Lung microvascular endothelial cell (primary cell): Measurements from ENCODE around the gene RNU6-9. TPM values are rescaled to one million over a fixed set of nuclear protein-coding genes. Genes with fewer than 3 reads are reported as not detected.
A peak's percentile ranks its signal among the peaks of the same experiment; 100 is the strongest.
"Not testable (repeated sequence)": the region's sequence is repeated elsewhere in the genome, so short reads cannot be mapped to it uniquely, and the experiment has no call there.

Experiments
- DNase-seq, 2 donors: peaks; one replicate each; pipeline versions ENCODE4 v3.0.0 to v3.0.0-alpha.2; 2010; ENCODE audit warnings: low read depth in 2 of 2
- total RNA-seq: library from RNA; depleted of rRNA; stranded (reverse); fragments of >200 nt; gene quantifications from 2 replicates; pipeline ENCODE4 v1.2.1, GENCODE V29; 2014

The RNU6-9 gene
- total RNA-seq, 1 donor from 2014 or later, result not detected

DNA sequence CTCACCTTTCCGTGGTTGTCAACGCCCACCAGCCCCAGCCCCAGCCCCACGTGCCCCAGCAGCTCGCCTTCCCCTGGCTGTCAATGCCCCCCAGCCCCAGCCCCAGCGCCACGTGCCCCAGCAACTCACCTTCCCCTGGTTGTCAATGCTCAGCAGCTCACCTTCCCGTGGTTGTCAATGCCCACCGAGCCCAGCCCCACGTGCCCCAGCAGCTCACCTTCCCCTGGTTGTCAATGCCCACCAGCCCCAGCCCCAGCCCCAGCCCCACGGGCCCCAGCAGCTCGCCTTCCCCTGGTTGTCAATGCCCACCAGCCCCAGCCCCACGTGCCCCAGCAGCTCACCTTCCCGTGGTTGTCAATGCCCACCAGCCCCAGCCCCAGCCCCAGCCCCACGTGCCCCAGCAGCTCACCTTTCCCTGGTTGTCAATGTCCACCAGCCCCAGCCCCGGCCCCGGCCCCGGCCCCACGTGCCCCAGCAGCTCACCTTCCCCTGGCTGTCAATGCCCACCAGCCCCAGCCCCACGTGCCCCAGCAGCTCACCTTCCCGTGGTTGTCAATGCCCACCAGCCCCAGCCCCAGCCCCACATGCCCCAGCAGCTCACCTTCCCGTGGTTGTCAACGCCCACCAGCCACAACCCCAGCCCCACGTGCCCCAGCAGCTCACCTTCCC is 15.2 kb upstream of the RNU6-9 start:
- DNase-seq, result not testable (repeated sequence)

DNA sequence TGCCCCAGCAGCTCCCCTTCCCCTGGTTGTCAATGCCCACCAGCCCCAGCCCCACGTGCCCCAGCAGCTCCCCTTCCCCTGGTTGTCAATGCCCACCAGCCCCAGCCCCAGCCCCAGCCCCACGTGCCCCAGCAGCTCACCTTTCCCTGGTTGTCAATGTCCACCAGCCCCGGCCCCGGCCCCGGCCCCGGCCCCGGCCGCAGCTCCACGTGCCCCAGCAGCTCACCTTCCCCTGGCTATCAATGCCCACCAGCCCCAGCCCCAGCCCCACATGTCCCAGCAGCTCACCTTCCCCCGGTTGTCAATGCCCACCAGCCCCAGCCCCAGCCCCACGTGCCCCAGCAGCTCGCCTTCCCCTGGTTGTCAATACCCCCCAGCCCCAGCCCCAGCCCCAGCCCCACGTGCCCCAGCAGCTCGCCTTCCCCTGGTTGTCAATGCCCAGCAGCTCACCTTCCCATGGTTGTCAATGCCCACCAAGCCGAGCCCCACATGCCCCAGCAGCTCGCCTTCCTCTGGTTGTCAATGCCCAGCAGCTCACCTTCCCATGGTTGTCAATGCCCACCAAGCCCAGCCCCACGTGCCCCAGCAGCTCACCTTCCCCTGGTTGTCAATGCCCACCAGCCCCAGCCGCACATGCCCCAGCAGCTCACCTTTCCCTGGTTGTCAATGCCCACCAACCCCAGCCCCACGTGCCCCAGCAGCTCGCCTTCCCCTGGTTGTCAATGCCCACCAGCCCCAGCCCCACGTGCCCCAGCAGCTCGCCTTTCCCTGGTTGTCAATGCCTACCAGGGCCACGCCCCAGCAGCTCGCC is 14.3 kb upstream of the RNU6-9 start:
- not testable (repeated sequence) for DNase-seq

DNA sequence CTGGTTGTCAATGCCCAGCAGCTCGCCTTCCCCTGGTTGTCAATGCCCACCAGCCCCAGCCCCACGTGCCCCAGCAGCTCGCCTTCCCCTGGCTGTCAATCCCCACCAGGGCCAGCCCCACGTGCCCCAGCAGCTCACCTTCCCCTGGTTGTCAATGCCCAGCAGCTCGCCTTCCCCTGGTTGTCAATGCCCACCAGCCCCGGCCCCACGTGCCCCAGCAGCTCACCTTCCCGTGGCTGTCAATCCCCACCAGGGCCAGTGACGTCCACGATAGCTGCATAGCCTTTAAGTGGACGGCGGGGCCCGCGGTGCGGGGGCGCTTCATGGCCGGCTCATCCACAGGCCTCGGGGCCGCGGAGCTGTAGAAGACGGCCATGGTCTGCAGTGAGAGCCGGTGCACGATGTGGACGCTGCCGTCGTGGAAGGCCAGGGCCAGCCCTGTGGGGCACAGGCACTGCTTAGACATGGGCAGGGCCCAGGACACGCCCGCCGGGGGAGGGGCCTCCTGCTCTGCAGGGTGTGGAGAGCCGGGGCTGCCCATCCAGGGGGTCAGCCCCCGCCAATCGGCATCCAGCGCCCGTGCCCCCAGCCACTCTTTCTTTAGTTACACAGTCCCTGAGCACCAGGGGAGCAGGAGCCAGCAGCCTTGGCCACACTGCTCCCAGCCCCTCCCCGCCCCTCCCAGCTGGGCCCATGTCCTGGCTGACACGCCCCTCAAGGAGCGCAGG is 13.4 kb upstream of the RNU6-9 start:
- DNase-seq, result no peak

DNA sequence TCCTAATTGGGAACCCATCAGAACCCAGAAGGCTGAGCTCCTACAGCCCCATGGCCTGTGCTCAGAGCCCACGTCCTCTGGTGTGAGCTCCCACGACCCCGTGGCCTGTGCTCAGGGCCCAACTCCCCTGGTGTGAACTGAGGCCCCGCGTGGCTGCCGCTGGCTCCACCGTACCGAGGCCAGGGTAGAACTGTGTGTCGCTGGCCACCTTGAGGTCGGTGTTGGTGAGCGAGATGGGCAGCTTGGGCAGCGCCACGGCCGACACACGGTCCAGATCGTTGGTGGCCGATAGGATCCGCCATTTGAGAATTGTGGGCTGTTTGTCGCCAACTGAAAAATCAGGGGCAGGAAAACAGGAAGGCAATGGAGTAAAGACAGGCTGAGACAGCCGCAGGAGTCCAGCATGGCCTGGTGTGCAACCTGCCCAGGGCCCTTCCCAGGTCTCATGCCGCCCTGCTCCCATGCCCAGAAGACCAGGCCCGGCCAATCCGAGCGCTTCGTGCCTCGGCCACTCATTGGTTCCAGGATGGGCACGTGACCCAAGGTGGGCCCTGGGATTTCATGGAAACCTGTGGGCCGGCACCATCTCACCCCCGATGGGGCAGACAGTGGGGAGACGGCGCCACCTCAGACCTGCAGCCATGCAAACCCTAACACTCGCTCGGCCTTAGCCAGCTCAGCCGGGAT is 11.8 kb upstream of the RNU6-9 start:
- DNase-seq, result no peak

DNA sequence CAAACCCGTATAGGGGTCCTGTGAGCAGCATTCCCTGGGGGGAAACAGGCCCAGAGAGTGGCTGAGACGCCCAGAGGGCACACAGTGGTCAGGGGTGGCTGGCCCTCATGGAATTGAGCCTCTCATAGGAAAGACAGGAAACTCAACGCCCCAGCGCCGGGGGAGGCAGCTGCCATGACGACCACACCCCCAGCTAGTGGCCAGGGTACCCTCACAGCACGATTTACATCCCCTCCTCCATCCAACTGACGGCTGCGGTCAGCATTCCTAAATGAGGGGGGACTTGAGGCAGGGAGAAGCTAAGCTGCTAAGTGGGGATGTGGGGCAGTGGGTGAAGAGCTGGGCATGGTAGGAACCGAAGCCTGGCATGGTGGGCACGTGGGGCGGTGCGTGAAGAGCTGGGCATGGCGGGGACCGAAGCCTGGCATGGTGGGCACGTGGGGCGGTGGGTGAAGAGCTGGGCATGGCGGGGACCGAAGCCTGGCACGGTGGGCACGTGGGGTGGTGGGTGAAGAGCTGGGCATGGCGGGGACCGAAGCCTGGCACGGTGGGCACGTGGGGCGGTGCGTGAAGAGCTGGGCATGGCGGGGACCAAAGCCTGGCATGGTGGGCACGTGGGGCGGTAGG is 10.3 kb upstream of the RNU6-9 start:
- DNase-seq, result no peak

DNA sequence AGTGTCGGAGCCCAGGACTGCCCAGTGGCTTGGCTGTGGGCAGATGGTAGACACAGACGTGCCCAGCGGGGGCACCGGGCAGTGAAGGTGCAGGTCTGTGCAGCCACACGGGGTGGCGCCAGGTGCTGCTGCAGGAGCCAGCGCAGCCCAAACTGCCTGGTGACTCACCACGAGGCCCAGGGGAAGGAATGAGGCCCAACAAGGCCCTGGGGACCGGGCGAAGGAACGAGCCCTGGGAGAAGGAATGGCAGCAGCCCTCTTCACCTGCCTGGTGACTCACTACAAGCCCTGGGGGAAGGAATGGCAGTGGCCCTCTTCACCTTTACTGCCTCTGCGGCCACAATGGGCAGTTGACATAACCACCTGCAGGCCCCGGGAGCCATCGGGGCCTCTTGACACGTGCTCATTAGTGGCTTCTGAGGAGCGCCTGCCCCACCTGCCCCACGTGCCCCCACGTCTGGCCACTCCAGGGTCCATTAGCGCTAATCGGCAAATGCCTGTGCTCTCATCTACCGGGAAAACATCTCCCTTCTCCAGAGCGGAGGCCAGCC is 9.5 kb upstream of the RNU6-9 start:
- no peak for DNase-seq

DNA sequence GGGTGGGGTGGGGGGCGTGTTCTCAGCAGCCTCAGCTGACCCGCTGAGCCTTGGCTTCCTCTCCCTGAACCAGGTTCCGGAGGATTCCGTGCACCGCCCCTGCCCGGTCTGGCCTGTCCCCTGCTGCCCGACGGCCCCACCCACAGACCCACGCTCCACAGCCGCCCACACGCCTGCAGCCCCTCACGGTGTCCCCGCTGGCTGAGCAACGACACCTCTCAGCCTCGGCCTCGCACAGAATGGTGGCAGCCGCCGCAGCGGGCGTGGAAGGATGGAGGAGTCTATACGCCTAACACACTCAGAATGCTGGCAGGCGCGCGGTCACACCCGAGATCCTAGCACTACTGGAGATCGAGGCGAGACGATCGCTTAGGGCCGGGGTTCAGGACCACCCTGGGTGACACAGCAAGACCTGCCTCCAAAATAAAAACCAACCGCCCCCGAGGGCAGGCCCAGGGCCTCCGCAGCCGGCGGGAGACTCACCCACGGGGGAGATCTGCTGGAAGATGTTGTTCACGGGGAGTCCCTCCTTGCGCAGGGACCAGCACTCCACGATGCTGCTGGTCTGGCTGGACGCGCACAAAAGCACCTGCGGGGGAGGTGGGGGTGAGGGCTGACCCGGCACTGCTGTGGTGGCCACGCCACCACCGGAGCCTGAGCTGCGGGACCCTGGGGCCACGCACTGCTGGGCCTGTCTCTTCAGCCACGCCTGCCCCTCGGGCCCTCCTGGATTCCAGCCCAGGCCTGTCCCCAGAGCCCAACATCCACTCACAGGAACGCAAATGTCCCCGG is 8.7 kb upstream of the RNU6-9 start:
- DNase-seq, result no peak

DNA sequence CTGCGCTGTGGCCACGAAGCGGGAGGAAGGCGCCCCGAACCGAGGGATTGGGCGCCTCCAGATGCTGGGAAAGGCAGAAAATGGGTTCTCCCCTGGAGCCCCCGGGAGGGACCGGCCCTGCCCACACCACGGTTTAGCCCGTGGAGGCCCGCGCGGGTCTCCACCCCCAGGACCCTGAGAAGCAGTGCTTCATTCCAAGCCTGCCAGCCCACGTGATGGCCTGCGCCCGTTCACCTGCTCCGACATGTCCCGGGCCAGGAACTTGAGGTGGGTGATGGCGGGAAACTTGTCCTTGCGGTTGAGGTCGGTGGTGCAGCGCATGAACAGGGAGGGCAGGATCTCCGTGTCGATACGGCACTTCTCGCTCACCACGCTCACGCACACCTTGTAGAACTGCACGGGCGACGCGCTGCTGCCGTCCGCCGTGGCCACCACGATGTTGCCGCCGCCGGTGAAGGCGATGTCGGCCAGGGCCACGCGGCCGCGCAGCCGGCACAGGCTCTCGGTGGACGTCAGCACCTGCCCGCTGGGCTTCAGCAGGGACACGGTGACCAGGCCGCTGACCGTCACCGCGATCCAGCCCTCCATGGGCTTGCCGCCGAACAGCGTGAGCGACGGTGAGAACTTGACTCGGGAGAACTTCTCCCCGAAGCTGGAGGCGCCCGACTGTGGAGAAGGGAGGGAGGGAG is 7.6 kb upstream of the RNU6-9 start:
- no peak for DNase-seq

DNA sequence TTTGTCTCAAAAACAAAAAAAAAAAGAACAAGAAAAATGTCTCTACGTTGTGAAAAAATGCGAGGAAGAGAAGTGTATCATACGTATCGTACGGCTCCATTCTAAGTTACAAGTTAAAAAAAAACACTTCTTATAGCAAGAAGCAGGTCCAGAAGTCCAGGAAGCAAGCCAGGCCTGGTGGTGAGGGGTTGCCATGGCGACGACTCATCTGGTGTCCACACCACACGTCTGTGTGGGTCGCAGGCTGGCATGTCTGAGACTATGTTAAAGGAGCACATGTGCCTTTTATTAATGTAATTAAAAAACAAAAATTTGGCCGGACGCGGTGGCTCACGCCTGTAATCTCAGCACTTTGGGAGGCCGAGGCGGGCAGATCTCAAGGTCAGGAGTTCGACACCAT is 6.2 kb upstream of the RNU6-9 start:
- DNase-seq, result peak in 1 of 2 donors; percentile 30

DNA sequence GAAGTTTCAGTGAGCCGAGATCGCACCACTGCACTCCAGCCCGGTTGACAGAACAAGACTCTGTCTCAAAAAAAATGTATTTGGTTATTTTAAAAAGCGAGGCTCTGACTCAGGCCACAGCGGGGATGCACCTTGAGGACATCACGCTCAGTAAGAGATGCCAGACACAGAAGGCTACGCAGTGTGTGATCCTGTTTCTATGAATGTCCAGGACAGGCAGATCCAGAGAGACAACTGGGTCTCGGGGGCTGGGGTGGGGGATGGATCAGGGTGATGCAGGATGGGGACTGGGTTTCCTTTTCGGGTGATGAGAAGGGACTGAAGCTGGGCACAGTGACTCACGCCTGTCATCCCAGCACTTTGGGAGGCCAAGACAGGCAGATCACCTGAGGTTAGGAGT is 5.7 kb upstream of the RNU6-9 start:
- DNase-seq, result no peak

DNA sequence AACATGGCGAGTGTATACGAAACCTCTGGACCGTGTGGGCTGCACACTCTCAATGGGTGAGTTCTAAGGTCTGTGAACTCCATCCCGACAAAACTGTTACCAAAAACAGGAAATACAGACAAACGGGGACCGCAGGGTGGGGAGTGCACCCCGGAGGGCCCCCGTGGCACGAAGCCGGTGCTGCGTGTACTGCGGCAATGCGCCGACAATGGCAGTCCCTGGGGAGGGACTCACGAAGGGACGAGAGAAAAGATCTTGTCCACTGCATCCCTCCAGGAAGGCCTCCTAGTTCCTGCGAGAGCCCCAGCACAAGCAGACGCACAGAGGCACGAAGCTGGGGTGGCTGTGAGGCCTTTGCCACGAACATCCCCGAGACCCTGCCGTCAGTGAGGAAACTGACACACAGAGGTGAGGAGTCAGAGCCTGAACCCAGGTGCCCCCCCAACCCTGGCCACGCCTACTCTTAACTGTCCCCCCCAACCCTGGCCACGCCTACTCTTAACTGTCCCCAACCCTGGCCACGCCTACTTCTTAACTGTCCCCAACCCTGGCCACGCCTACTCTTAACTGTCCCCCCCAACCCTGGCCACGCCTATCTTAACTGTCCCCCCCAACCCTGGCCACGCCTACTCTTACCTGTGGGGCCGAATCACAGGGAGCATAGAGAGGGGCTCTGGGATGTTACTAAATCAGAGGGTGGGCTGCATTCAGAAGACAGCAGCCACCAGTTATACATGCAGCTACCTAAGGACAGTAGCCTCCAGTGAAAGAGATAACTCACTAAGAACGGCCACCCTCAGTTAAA is 4.5 kb upstream of the RNU6-9 start:
- DNase-seq, result no peak

DNA sequence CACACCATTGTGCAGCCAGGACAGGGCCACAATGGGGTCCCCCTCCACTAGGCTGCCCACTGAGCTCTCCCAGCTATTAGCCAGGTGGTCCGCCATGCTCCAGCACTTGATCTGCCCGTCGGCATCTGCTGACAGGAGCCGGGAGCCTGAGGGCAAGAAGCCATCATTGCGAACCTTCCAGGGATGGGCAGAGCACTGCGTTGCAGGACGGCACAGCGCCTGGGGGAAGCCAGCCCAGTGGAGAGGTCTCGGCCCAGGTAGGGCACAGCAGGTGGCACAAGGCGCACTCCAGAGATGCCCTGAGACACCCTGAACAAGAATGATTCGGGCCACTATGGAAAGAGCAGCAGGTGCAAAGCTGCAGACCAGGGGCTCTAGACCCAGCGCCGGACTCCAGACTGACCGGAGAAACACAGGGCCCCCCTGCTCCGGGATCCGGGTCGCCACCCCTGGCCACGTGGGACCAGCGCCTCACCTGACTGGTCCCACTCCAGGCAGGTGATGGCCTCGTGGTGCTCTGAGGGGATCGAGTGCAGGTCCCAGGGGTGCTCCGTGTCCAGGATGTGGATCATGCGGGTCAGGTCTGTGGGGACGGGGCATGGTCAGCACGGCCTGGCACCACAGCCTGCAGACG is 3.5 kb upstream of the RNU6-9 start:
- DNase-seq, result no peak

DNA sequence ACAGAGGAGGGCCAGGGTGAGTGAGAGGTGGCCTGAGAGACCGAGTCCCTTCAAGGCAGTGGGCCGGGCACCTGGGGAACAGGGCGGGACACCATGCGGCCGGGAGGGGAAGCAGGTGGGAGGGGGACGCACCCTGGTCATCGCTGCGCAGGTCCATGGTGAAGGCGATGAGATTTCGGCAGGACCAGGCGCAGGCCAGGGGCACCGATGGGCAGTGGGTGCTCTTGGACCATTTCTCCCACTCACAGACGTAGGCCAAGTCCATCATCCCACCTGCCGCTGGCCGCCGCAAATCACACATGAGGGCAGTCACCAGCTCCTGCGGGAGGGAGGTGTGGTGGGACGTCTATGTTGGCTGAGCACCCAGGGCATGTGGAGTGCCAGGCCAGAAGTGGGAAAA is 2.5 kb upstream of the RNU6-9 start:
- no peak for DNase-seq

DNA sequence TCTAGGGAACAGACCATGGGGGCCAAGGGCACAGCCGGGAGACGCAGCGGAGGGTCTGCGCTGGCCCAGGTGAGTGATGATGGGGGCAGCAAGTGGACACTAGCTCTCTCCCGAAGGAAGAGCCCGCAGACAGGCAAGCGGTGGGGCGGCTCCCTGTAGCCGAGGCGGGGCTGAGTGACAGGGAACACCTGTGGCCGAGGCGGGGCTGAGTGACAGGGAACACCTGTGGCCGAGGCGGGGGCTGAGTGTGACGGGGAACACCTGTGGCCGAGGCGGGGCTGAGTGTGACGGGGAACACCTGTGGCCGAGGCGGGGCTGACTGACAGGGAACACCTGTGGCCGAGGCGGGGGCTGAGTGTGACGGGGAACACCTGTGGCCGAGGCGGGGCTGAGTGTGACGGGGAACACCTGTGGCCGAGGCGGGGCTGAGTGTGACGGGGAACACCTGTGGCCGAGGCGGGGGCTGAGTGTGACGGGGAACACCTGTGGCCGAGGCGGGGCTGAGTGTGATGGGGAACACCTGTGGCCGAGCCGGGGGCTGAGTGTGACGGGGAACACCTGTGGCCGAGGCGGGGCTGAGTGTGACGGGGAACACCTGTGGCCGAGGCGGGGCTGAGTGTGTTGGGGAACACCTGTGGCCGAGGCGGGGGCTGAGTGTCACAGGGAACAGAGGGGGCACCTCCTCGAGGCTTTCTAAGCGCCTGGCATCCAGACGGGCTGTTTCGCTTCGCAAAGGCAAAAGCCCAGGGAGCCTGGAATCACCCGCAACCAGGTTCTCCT is 1.7 kb upstream of the RNU6-9 start:
- DNase-seq, result not testable (repeated sequence)

DNA sequence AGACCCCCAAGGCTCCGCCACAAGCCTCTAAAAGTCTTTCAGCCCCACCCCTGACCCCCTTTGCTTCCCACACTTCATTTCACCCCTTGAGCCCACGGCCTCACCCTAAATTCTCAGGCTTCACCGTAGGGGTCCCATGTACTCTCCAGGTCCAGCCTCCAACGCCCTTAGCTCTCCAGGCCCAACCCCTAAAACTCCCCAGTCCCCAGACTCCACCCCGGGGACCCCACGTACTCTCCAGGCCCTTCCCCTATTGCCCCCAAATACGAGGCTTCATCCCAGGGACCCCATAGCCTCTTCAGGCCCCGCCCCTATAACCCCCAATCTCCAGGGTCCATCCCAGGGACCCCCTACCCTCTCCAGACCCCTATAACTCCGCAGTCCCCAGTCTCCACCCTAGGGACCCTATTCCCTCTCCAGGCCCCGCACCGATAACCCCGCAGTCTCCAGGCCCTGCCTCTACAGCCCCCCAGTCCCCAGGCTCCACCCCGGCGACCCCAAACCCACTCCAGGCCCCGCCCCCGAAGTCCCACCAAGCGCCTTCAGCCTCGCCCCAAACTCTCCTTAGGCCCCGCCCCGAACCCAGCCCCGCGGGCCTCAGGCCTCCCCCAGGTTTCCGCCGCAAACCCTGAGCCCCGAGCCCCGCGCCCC is 916 bp upstream of the RNU6-9 start:
- DNase-seq, result no peak

DNA sequence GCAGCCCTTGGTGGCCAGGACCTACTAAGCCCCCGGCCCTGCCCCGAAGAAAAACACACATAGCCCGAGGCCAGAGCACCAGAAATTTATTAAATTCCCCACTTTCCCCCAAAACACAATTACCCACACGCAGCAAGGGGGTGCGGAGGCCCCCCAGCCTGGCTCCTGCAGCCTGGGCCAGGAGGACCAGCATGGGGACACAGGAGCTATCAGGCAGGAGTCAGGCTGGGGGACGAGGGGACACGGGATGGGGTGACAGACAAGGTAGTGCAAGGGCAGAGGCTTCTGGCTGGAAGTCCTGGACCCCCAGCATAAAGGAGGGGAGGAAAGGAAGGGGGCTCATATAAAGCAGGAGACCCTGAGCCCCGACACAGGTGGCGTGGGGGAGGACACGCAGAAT is 3.1 kb downstream of the RNU6-9 start:
- no peak for DNase-seq

DNA sequence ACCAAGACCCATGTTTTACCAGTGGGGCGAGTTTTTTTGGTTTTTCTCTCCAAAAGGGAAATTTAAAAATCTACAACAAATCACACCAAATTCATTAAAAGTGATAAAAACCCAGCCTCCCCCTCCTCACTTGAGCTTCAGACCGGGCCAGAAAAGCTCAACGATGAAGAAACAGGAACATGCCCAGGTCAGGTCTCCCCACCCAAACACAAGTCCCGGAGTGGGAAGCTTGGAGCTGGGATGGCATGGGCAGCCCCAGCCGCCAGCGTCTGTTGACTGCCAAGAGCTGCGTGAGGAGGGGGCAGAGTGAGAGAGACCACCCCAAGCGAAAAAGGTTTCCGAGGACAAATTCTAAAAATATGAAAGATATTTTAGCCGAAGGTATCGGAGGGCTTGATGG is 3.7 kb downstream of the RNU6-9 start:
- DNase-seq, result no peak
